B cell (primary cell): ENCODE results near the gene IL22RA1. TPM values are rescaled to one million over a fixed set of nuclear protein-coding genes. Genes with fewer than 3 reads are reported as not detected.

Experiments used
- ATAC-seq: fragments of 200-7000 bp; cut with Tn5 transposase; one replicate; pipeline ENCODE4 v1.10.0; 2021; ENCODE audit warnings: low read depth, mild to moderate bottlenecking, moderate number of reproducible peaks, moderate library complexity
- CTCF ChIA-PET: fragments of 350-600 bp; sonication (Branson Sonifier 250); formaldehyde crosslinking; loops from one replicate; lab custom pipeline; 2021; ENCODE audit warnings: antibody characterized with exemption, inconsistent platforms; lab: Charles Lee
- POLR2A ChIA-PET: fragments of 350-600 bp; sonication (Branson Sonifier 250); formaldehyde crosslinking; loops from one replicate; lab custom pipeline; 2021; ENCODE audit warnings: antibody characterized with exemption; lab: Charles Lee
- DNase-seq: peaks from one replicate; pipeline ENCODE4 v3.0.0; 2013
- H2AFZ ChIP-seq: 2 replicates; pipeline ENCODE4 v1.6.1; 2012; ENCODE audit warnings: mild to moderate bottlenecking, low read depth, low read length; ENCODE audit not compliant: insufficient read depth, poor library complexity, severe bottlenecking
- H3K27ac ChIP-seq, 2 donors: 1 replicate in 1 of 2; 2 replicates in 1 of 2; pipeline ENCODE4 v1.5.1; 2012 to 2013; ENCODE audit warnings: low read length in 2 of 2, mild to moderate bottlenecking in 2 of 2, moderate library complexity in 1 of 2
- H3K27me3 ChIP-seq, 4 experiments: fragments of 200-600 bp in 1 of 4; sonication (generic) in 1 of 4; replicated peaks in 1 of 4; 1 replicate in 2 of 4; 2 replicates in 2 of 4; pipeline versions ENCODE4 v1.6.1 to v1.7.0; 2013 to 2016; ENCODE audit warnings: low read length in 3 of 4, mild to moderate bottlenecking in 2 of 4, mixed read lengths in 1 of 4, moderate library complexity in 1 of 4; ENCODE audit not compliant: insufficient read depth in 4 of 4, control insufficient read depth in 3 of 4; ENCODE audit errors: control extremely low read depth in 1 of 4
- H3K36me3 ChIP-seq, 2 experiments: replicated peaks in 1 of 2; 1 replicate in 1 of 2; 2 replicates in 1 of 2; pipeline versions ENCODE4 v1.6.1 to v1.7.1; 2013; ENCODE audit warnings: low read length in 1 of 2; ENCODE audit not compliant: insufficient read depth in 2 of 2, control insufficient read depth in 1 of 2; ENCODE audit errors: control extremely low read depth in 1 of 2, extremely low read depth in 1 of 2
- H3K4me1 ChIP-seq, 2 donors: fragments of 200-600 bp in 1 of 2; sonication (generic) in 1 of 2; 1 replicate in 1 of 2; 2 replicates in 1 of 2; pipeline versions ENCODE4 v1.5.1 to v1.6.1; 2013 to 2017; ENCODE audit warnings: low read length in 2 of 2; ENCODE audit not compliant: control insufficient read depth in 2 of 2, insufficient read depth in 2 of 2
- H3K4me2 ChIP-seq: replicated peaks from 2 replicates; pipeline ENCODE3; 2012; ENCODE audit warnings: mild to moderate bottlenecking, low read depth, low read length; ENCODE audit not compliant: poor library complexity, severe bottlenecking
- H3K4me3 ChIP-seq, 5 experiments: fragments of 200-600 bp in 1 of 5; sonication (generic) in 1 of 5; 1 replicate in 3 of 5; 2 replicates in 2 of 5; pipeline versions ENCODE4 v1.5.1 to v1.7.0; 2011 to 2016; ENCODE audit warnings: low read length in 4 of 5, mild to moderate bottlenecking in 4 of 5, low read depth in 2 of 5, control low read depth in 1 of 5, moderate library complexity in 1 of 5; ENCODE audit not compliant: insufficient read depth in 1 of 5; ENCODE audit errors: control extremely low read depth in 1 of 5, extremely low read depth in 1 of 5
- H3K79me2 ChIP-seq: fragments of 200-600 bp; sonication (generic); one replicate; pipeline ENCODE4 v1.6.0; 2016; ENCODE audit warnings: low read length; ENCODE audit not compliant: control insufficient read depth, insufficient read depth
- H3K9ac ChIP-seq: fragments of 200-600 bp; sonication (generic); 2 replicates; pipeline ENCODE4 v1.6.1; 2017; ENCODE audit warnings: mild to moderate bottlenecking, low read length, moderate library complexity
- H3K9me3 ChIP-seq, 3 donors: one replicate each; pipeline versions ENCODE4 v1.6.1 to v1.7.1; 2013; ENCODE audit warnings: low read length in 2 of 3; ENCODE audit not compliant: control insufficient read depth in 2 of 3, insufficient read depth in 1 of 3; ENCODE audit errors: control extremely low read depth in 1 of 3
- H4K20me1 ChIP-seq: 2 replicates; pipeline ENCODE4 v1.6.0; 2012; ENCODE audit warnings: mild to moderate bottlenecking, low read length; ENCODE audit not compliant: insufficient read depth, control insufficient read depth, poor library complexity, severe bottlenecking
- H3K27ac Mint-ChIP-seq: one replicate; pipeline ENCODE4 v1.8.0; 2021; ENCODE audit warnings: mixed read lengths
- H3K27me3 Mint-ChIP-seq: one replicate; pipeline ENCODE4 v1.8.0; 2021; ENCODE audit warnings: mixed read lengths
- H3K4me1 Mint-ChIP-seq: one replicate; pipeline ENCODE4 v1.8.0; 2021; ENCODE audit warnings: mixed read lengths
- H3K4me3 Mint-ChIP-seq: one replicate; pipeline ENCODE4 v1.8.0; 2021; ENCODE audit warnings: mixed read lengths
- H3K9me3 Mint-ChIP-seq: one replicate; pipeline ENCODE4 v1.8.0; 2022; ENCODE audit warnings: mixed read lengths; ENCODE audit not compliant: insufficient read depth
- EZH2 ChIP-seq: IDR thresholded peaks from 2 replicates; pipeline ENCODE4 v1.6.1; 2012; ENCODE audit warnings: borderline replicate concordance, low read depth, mild to moderate bottlenecking, moderate library complexity, low read length; ENCODE audit not compliant: insufficient read depth, poor library complexity, severe bottlenecking
- WGBS: methylation state at CpG from one replicate; pipeline ENCODE4 v1.1.5; 2013; ENCODE audit warnings: missing lambda C conversion rate; ENCODE audit not compliant: insufficient coverage; 5-methylcytosine and 5-hydroxymethylcytosine counted together
- intact Hi-C: fragments of 100-400 bp; cut with micrococcal nuclease; formaldehyde crosslinking; loops from one replicate; pipeline ENCODE4 v1.10.0; 2022
- polyA plus RNA-seq: library from polyadenylated mRNA; depleted of rRNA; stranded (reverse); fragments of >200 nt; gene quantifications from 2 replicates; pipeline ENCODE4 v1.2.3, GENCODE V29; 2012
- total RNA-seq, 2 donors: library from RNA; stranded (reverse); fragments of 120-200 nt in 1 of 2; gene quantifications; 1 replicate in 1 of 2; 2 replicates in 1 of 2; pipeline versions ENCODE4 v1.2.3 to v1.2.4, GENCODE V29; 2013 to 2022
- TF ChIP-seq, protein P1 (sequence below): fragments of 200-600 bp; IDR thresholded peaks from one replicate; pipeline ENCODE4 v1.8.0; 2022; ENCODE audit warnings: antibody characterized with exemption, mild to moderate bottlenecking

IL22RA1 gene
- total and polyA plus RNA-seq, 2 donors (not counting 1 experiment from before 2014, with no cell fraction given), result 0.10 TPM

DNA sequence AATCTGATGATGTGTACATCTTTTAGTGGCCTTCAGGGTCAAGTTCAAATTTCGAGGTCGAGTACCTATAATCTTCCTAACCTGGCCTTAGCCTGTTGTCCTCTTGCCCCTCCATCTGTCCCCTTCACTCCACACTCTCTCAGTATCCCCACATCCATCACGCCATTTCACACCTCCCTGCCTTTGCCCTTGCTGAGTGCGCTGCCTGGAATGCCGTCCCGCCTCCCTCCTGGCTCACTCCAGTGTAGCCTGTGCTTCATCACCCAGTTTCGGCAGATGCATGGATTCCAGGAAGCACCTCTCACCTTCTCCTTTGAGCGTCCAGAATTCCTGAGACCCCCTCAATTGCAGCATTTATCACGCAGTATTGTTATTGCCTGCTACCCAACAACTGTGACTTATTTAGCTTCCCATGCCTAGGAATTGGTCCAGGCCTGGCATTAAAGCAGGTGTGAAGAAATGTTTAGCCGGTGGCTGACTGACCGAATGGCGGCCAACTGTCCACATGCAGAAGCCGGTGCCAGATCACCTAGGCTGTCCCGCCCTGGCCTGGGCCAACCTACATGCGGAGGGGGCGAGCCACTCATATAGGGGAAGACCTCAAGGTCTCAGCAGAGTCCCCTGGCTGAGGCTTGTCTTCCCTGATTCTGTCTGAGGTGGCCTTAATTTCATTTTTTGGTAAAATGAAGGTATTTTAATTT lies 65.5 kb downstream of the IL22RA1 start:
- Mint-ChIP-seq H3K4me3 (no peak overlapping the region), H3K27me3 (peaks cover 9% of the 10 kb centered on the region), H3K4me1 (no peaks in the 10 kb centered on the region), H3K9me3 (no peaks in the 10 kb centered on the region), H3K27ac (no peak overlapping the region)
- H2AFZ ChIP-seq, result no peak overlapping the region
- WGBS, result 95% methylated on average over 16 of the region's 16 CpGs
- no peaks in the 10 kb centered on the region for H3K9me3 ChIP-seq
- H3K4me3 ChIP-seq, result no peak overlapping the region
- no peaks in the 10 kb centered on the region for H3K27me3 ChIP-seq
- no peaks in the 10 kb centered on the region for H4K20me1 ChIP-seq
- no peak overlapping the region for H3K9ac ChIP-seq
- ATAC-seq, result no peak
- ChIA-PET CTCF (no interaction called here), POLR2A (no interaction called here)
- no peak for TF ChIP-seq EZH2
- TF ChIP-seq, protein P1, sequence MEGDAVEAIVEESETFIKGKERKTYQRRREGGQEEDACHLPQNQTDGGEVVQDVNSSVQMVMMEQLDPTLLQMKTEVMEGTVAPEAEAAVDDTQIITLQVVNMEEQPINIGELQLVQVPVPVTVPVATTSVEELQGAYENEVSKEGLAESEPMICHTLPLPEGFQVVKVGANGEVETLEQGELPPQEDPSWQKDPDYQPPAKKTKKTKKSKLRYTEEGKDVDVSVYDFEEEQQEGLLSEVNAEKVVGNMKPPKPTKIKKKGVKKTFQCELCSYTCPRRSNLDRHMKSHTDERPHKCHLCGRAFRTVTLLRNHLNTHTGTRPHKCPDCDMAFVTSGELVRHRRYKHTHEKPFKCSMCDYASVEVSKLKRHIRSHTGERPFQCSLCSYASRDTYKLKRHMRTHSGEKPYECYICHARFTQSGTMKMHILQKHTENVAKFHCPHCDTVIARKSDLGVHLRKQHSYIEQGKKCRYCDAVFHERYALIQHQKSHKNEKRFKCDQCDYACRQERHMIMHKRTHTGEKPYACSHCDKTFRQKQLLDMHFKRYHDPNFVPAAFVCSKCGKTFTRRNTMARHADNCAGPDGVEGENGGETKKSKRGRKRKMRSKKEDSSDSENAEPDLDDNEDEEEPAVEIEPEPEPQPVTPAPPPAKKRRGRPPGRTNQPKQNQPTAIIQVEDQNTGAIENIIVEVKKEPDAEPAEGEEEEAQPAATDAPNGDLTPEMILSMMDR, result no peak
- H3K79me2 ChIP-seq, result no peaks in the 10 kb centered on the region
- H3K36me3 ChIP-seq, result no peaks in the 10 kb centered on the region
- H3K4me2 ChIP-seq, result no peak overlapping the region
- no peak for DNase-seq
- intact Hi-C loops, result no loop called here
- H3K27ac ChIP-seq, result no peak overlapping the region
- no peaks in the 10 kb centered on the region for H3K4me1 ChIP-seq

DNA sequence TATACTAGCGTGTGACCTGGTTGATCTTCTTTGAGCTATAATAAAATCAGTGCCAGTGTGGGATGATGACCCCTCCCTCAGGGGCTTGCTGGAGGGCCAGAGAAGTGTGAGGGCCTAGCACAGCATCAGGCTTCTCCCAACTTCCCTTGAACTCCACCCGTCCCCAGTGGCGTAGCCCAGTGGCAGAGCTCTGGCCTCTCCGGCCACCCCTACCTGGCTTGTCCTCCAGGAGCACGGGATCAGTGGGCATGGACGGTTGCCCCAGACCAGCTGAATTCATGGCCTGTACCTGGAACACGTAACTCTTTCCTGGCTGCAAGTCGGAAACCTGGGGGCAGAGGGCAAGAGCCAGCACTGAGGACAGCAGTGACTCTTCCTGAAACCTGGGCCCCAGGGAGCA lies 67.0 kb downstream of the IL22RA1 start:
- Mint-ChIP-seq H3K27me3 (peaks cover 7% of the 10 kb centered on the region), H3K27ac (no peak overlapping the region), H3K9me3 (no peaks in the 10 kb centered on the region), H3K4me3 (no peak overlapping the region), H3K4me1 (peaks cover under 1% of the 10 kb centered on the region)
- Histone ChIP-seq H3K4me3 (no peak overlapping the region), H3K9ac (no peak overlapping the region), H3K27ac (no peak overlapping the region), H3K9me3 (no peaks in the 10 kb centered on the region), H3K79me2 (no peaks in the 10 kb centered on the region), H3K27me3 (no peaks in the 10 kb centered on the region), H3K36me3 (no peaks in the 10 kb centered on the region), H3K4me1 (peaks cover 0 to 2% of the 10 kb centered on the region in 2 donors), H2AFZ (no peak overlapping the region), H4K20me1 (no peaks in the 10 kb centered on the region), H3K4me2 (no peak overlapping the region)
- WGBS, result 93% methylated on average over 8 of the region's 8 CpGs
- intact Hi-C loops, result no loop called here
- DNase-seq, result no peak
- ChIA-PET CTCF (no interaction called here), POLR2A (no interaction called here)
- TF ChIP-seq, protein P1, result no peak
- TF ChIP-seq EZH2, result no peak
- ATAC-seq, result no peak
